Activated CD8-positive, alpha-beta T cell treated with anti-CD3 and anti-CD28 coated beads for 36 hours (primary cell): ENCODE data around the gene CERS6. TPM values are rescaled to one million over a fixed set of nuclear protein-coding genes. Genes with fewer than 3 reads are reported as not detected.
A peak's percentile ranks its signal among the peaks of the same experiment; 100 is the strongest.
"Not testable (repeated sequence)": the region's sequence is repeated elsewhere in the genome, so short reads cannot be mapped to it uniquely, and the experiment has no call there.

Source experiments
- ATAC-seq: fragments of 200-7000 bp; cut with Tn5 transposase; one replicate; pipeline ENCODE4 v1.10.0; 2021; ENCODE audit warnings: mild to moderate bottlenecking, moderate library complexity
- CTCF ChIA-PET: fragments of 350-600 bp; sonication (Branson Sonifier 250); formaldehyde crosslinking; loops from one replicate; lab custom pipeline; 2021; ENCODE audit warnings: antibody characterized with exemption; lab: Charles Lee
- POLR2A ChIA-PET: fragments of 350-600 bp; sonication (Branson Sonifier 250); formaldehyde crosslinking; loops from one replicate; lab custom pipeline; 2021; ENCODE audit warnings: antibody characterized with exemption; lab: Charles Lee
- DNase-seq: peaks from one replicate; pipeline ENCODE4 v3.0.0-alpha.2; 2020
- H3K27ac Mint-ChIP-seq: one replicate; pipeline ENCODE4 v1.8.0; 2021; ENCODE audit warnings: mild to moderate bottlenecking, mixed read lengths
- H3K27me3 Mint-ChIP-seq: one replicate; pipeline ENCODE4 v1.8.0; 2021; ENCODE audit warnings: mixed read lengths
- H3K36me3 Mint-ChIP-seq: one replicate; pipeline ENCODE4 v1.8.0; 2021; ENCODE audit warnings: low read depth, mixed read lengths
- H3K4me1 Mint-ChIP-seq: one replicate; pipeline ENCODE4 v1.8.0; 2021; ENCODE audit warnings: low read depth, mixed read lengths
- H3K4me3 Mint-ChIP-seq: one replicate; pipeline ENCODE4 v1.8.0; 2021; ENCODE audit warnings: mild to moderate bottlenecking, moderate library complexity, mixed read lengths
- H3K9me3 Mint-ChIP-seq: one replicate; pipeline ENCODE4 v1.8.0; 2021; ENCODE audit warnings: mixed read lengths
- intact Hi-C: fragments of 100-400 bp; cut with micrococcal nuclease; formaldehyde crosslinking; loops from one replicate; pipeline ENCODE4 v1.10.0; 2022
- total RNA-seq, 2 experiments: library from RNA; stranded (reverse); gene quantifications; one replicate each; pipeline ENCODE4 v1.2.3, GENCODE V29; 2021
- TF ChIP-seq, protein P1 (sequence below): fragments of 200-600 bp; IDR thresholded peaks from one replicate; pipeline ENCODE4 v1.8.0; 2022; ENCODE audit warnings: antibody characterized with exemption, mild to moderate bottlenecking

The CERS6 gene, protein sequence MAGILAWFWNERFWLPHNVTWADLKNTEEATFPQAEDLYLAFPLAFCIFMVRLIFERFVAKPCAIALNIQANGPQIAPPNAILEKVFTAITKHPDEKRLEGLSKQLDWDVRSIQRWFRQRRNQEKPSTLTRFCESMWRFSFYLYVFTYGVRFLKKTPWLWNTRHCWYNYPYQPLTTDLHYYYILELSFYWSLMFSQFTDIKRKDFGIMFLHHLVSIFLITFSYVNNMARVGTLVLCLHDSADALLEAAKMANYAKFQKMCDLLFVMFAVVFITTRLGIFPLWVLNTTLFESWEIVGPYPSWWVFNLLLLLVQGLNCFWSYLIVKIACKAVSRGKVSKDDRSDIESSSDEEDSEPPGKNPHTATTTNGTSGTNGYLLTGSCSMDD
- total RNA-seq = 10 to 100 TPM; 15.4 to 16.1 TPM

- ChIA-PET CTCF (no interaction called here), POLR2A (interaction anchor here (1.0 to 1.3 kb wide), 4 partner anchors 10 to 35 kb away, joined by 3 to 6 read pairs (median 5); no protein-coding TSS in a partner anchor)
- DNase-seq = peak; percentile 95
- Mint-ChIP-seq H3K4me1 (peaks cover 32% of the 10 kb centered on the region), H3K4me3 (no peak within 1 kb of the TSS), H3K36me3 (peaks cover 12% of the 10 kb centered on the region), H3K27me3 (no peaks in the 10 kb centered on the region), H3K9me3 (no peaks in the 10 kb centered on the region), H3K27ac (peak within 1 kb of the TSS; percentile 72)
- intact Hi-C loops = loop anchor here (5.0 kb wide), 1 partner anchor 36 kb away; no protein-coding TSS in a partner anchor
- peak; percentile 92 for ATAC-seq
- TF ChIP-seq, protein P1, sequence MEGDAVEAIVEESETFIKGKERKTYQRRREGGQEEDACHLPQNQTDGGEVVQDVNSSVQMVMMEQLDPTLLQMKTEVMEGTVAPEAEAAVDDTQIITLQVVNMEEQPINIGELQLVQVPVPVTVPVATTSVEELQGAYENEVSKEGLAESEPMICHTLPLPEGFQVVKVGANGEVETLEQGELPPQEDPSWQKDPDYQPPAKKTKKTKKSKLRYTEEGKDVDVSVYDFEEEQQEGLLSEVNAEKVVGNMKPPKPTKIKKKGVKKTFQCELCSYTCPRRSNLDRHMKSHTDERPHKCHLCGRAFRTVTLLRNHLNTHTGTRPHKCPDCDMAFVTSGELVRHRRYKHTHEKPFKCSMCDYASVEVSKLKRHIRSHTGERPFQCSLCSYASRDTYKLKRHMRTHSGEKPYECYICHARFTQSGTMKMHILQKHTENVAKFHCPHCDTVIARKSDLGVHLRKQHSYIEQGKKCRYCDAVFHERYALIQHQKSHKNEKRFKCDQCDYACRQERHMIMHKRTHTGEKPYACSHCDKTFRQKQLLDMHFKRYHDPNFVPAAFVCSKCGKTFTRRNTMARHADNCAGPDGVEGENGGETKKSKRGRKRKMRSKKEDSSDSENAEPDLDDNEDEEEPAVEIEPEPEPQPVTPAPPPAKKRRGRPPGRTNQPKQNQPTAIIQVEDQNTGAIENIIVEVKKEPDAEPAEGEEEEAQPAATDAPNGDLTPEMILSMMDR = no peak
These were observed at the start of gene CERS6 for GRCh38 chr2:168455645-168456520. Gene CERS6, plus strand, starts transcription at chr2:168456272. Its CDS starts 177 bp downstream, at chr2:168456449.

GRCh38 chr2:168412301-168412700 is 43.8 kb upstream of the CERS6 start:
- H3K4me1 Mint-ChIP-seq, H3K36me3 Mint-ChIP-seq, ATAC-seq, H3K4me3 Mint-ChIP-seq, POLR2A ChIA-PET, DNase-seq, H3K27ac Mint-ChIP-seq, H3K27me3 Mint-ChIP-seq, intact Hi-C loops, CTCF ChIA-PET: not testable (repeated sequence)
- peaks cover 11% of the 10 kb centered on the region for H3K9me3 Mint-ChIP-seq

DNA sequence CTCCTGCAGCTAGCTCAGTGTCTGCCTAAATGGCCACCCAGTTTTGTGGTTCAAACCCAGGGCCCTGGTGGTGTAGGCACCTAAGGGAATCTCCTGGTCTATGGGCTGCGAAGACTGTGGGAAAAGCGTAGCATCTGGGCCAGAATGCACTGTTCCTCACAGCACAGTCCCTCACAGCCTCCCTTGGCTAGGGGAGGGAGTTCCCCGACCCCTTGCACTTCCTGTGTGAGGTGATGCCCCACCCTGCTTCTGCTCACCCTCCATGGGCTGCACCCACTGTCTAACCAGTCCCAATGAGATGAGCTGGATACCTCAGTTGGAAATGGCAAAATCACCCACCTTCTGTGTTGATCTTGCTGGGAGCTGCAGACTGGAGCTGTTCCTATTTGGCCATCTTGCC is 43.0 kb upstream of the CERS6 start:
- H3K4me1 Mint-ChIP-seq, H3K27me3 Mint-ChIP-seq, intact Hi-C loops, DNase-seq, H3K9me3 Mint-ChIP-seq, H3K36me3 Mint-ChIP-seq, ATAC-seq, CTCF ChIA-PET, H3K27ac Mint-ChIP-seq, POLR2A ChIA-PET, H3K4me3 Mint-ChIP-seq: not testable (repeated sequence)

DNA sequence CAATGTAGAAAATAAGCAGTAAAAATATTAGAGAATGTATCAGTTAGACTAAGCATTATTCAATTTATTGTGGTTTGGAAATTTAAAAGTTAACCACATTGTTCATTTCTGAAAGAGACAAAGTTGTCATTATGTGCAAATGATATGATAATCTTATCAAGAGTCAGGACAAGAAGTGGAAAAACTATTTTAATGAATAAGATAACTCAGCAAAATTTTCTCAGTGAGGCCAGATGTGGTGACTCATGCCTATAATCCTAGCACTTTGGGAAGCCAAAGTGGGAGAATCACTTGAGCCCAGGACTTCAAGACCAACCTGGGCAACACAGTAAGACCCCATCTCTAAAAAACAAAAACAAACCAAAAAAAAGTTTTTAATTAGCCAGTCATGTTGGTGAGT is 39.5 kb upstream of the CERS6 start:
- H3K27me3 Mint-ChIP-seq = no peaks in the 10 kb centered on the region
- intact Hi-C loops = no loop called here
- no peak for DNase-seq
- ATAC-seq = no peak
- no peak overlapping the region for H3K4me3 Mint-ChIP-seq
- peaks cover 8% of the 10 kb centered on the region for H3K4me1 Mint-ChIP-seq
- H3K27ac Mint-ChIP-seq = no peak overlapping the region
- POLR2A ChIA-PET = no interaction called here
- no peaks in the 10 kb centered on the region for H3K36me3 Mint-ChIP-seq
- CTCF ChIA-PET = no interaction called here
- H3K9me3 Mint-ChIP-seq = peaks cover 8% of the 10 kb centered on the region
- TF ChIP-seq, protein P1 = no peak

DNA sequence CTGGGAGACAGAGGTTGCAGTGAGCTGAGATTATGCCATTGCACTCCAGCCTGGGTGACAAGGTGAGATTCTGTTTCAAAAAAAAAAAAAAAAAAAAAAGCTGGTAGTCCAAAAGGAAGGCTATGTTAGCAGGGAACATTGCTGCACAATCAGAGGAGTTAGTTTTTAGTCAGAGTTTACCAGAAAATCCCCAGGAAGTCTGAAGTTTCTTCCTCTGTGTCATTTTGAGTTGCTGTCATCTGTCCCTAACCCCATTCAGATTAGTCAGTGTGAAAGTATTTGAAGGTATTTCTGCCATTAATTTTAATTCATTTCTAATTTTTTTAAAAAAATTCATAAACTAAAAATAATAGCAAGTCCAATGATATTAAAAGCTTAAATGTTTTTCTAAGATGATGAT is 33.5 kb upstream of the CERS6 start:
- TF ChIP-seq, protein P1 = no peak
- Mint-ChIP-seq H3K9me3 (peaks cover 3% of the 10 kb centered on the region), H3K36me3 (peaks cover 3% of the 10 kb centered on the region), H3K4me3 (no peak overlapping the region), H3K4me1 (peaks cover 18% of the 10 kb centered on the region), H3K27ac (no peak overlapping the region), H3K27me3 (no peaks in the 10 kb centered on the region)
- CTCF ChIA-PET = no interaction called here
- POLR2A ChIA-PET = interaction anchor here (0.7 to 0.8 kb wide), 2 partner anchors 245 to 490 kb away, joined by 3 to 4 read pairs; no protein-coding TSS in a partner anchor
- DNase-seq (no peak), ATAC-seq (no peak)
- intact Hi-C loops = no loop called here
